Cardiac fibroblast (primary cell): Measurements from ENCODE around the gene SSPN.

Source experiments
- DNase-seq, 2 donors: peaks; one replicate each; pipeline versions ENCODE4 v3.0.0 to v3.0.0-alpha.2; 2010; ENCODE audit warnings: low read depth in 2 of 2
- H3K4me3 ChIP-seq, 2 donors: replicated peaks in 1 of 2; 1 replicate in 1 of 2; 2 replicates in 1 of 2; pipeline ENCODE4 v1.5.1; 2011; ENCODE audit warnings: low read depth in 2 of 2, low read length in 2 of 2, mild to moderate bottlenecking in 2 of 2, moderate library complexity in 1 of 2
- CTCF ChIP-seq: IDR thresholded peaks from one replicate; pipeline ENCODE4 v1.5.1; 2011; ENCODE audit warnings: low read depth, mild to moderate bottlenecking, low read length, inconsistent platforms

SSPN gene

DNA sequence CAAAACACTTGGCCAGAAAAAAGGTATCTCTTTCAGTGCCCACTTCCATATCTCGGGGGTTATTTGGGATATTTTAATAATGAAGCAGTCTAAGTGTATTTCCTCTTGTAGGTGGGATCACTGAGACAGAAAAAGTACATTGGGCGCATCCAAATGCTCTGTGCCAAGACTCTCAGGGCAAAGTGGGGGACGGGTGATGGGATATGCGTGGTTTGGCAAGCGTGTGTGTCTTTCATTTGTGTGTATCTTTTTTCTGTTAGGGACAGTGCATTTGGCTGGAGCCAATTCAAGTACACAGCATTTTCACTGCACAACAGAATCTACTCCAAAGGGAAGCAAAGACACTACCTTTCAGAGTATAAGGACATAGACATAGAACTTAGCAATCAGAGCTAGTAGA is 29.3 kb downstream of the SSPN start:
- DNase-seq = no peak

GRCh38 chr12:26226122-26226521 is 30.7 kb downstream of the SSPN start:
- H3K4me3 ChIP-seq = no peak overlapping the region
- no peak for TF ChIP-seq CTCF
- no peak for DNase-seq

More for the DNA sequence above, 29.3 kb downstream of the SSPN start:
- no peak for TF ChIP-seq CTCF
- H3K4me3 ChIP-seq = no peak overlapping the region

DNA sequence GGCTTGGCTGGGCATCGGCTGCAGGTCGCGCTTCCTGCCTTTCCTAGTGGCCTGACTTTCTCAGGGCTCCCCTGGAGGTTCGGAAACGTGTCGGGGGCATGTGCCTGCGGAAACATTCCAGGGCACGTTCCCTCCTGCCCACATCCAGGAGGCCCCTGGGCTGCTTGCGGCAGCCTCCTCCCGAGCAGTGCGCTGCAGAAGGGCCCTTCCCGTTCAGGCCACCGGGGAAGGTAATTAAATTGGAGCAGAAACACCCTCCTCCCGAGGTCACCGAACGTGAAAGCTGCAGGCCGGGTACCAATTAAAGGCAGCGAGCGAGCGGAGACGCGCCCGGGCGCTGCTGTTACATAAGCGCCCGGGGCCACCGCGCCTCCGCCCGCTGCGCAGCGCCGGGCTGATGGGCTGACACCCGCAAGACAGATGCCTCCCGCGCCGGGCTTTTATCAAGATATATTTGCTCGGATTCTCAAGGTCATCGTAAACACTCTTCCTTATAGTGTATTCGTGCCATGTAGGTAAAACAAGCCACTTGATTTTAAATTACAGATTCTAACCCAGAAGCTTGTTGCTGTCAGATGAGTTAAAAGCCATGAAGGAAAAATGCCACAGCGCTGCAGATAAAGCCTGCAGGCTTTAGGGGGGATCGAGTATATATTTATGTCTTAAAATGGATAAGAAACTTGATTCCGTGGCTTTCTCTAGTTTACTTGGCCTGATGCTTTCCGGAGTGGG is 31.4 kb downstream of the SSPN start:
- DNase-seq = peak in 1 of 2 donors; percentile 19
- no peak for TF ChIP-seq CTCF
- peak overlapping the region; percentile 30 to 47 for H3K4me3 ChIP-seq

- no peak overlapping the region for H3K4me3 ChIP-seq
- TF ChIP-seq CTCF = no peak
Observed at GRCh38 chr12:26227361-26227745, 32.0 kb downstream of the SSPN start.

DNA sequence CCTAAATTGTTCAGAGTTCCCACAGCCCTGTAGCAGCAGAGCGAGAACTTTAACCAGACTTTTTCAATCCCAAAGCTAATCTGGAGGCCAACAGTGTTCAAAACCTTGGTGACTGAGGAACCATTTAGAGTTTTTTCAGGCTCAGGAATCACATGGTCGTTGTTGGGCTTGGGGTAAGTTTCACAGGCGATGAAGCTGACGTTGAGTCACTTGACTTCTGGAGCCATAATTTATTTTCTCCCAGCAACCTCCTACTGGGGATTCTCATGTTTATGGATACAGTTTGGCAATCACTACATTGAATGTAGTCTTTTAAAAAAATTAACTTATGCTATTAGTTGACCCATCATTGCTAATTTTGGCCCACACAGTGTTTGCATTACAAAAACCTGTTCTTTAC is 34.5 kb downstream of the SSPN start:
- TF ChIP-seq CTCF = no peak
- DNase-seq = no peak
- no peak overlapping the region for H3K4me3 ChIP-seq

More at GRCh38 chr12:26227361-26227745, 32.0 kb downstream of the SSPN start:
- no peak for DNase-seq

GRCh38 chr12:26231470-26231869 is 36.1 kb downstream of the SSPN start:
- H3K4me3 ChIP-seq = no peak overlapping the region
- no peak for DNase-seq
- TF ChIP-seq CTCF = no peak

- no peak for TF ChIP-seq CTCF
- DNase-seq = peak; percentile 26 to 33
- H3K4me3 ChIP-seq = no peak overlapping the region
Observed at GRCh38 chr12:26231921-26232320, 36.5 kb downstream of the SSPN start.
